NB4 (cell line): Measurements from ENCODE around the gene LAMA4.

ENCODE experiments used
- CTCF ChIP-seq: IDR thresholded peaks from one replicate; pipeline ENCODE4 v1.5.1; 2012; ENCODE audit warnings: low read depth, low read length
- POLR2A ChIP-seq: IDR thresholded peaks from 2 replicates; pipeline ENCODE4 v1.6.1; 2011; ENCODE audit warnings: mild to moderate bottlenecking; ENCODE audit not compliant: insufficient read length; ENCODE audit errors: extremely low read depth

DNA sequence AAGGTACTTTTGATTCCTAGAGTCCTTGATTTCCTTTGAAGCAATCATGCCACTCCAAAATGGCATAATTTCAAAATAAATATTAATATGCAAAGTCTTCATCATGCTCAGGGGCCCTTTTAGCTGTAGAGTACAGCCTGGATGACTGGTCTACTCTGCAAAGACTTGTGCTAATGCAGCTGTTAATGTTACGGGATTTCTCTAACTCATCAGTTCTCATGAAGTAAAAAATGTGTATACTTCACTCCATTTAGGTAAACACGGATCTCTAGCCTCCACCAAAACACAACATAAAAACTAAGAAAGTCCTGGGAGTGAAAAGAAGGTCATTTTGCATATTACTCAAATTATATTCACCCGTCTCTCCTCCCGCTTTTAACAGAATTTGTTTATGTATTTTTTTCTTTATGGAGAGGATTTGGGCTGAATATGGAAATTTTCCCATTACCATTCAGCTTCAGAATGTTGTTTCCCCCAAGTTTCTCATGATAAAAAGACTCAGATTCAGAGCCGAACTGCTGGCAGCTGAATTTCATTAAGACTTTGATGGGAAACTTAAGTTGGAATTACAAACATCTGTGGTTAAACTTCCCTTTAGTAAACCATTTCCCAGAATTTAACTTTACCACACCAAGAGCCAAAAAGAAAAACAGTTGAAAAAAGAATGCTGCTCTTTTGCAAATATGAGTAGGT, 8.7 kb downstream of the LAMA4 start:
- no peak for TF ChIP-seq POLR2A
- no peak for TF ChIP-seq CTCF
